K562 (cell line): ENCODE results near the gene UGT1A6. TPM values are rescaled to one million over a fixed set of nuclear protein-coding genes. Genes with fewer than 3 reads are reported as not detected.

Experiments
- ATAC-seq: fragments of 200-7000 bp; cut with Tn5 transposase; 3 replicates; pipeline ENCODE4 v1.9.1; 2020; ENCODE audit warnings: moderate library complexity
- BruUV-seq: library from RNA; stranded (reverse); fragments of 400-500 nt; replicated peaks from 2 replicates; lab custom pipeline; 2021; lab: Mats Ljungman, UMichigan
- CTCF ChIA-PET: fragments of 300-600 bp; formaldehyde crosslinking; extraction: SDS; loops from one replicate; lab custom pipeline; 2021; ENCODE audit warnings: low intra/inter-chr PET ratio; lab: Yijun Ruan, JAX
- POLR2A ChIA-PET: fragments of 300-600, 350-650 bp; sonication (Branson Sonifier 250); formaldehyde crosslinking; extraction: SDS; loops from one replicate; lab custom pipeline; 2021; ENCODE audit warnings: antibody characterized with exemption, inconsistent platforms; lab: Yijun Ruan, JAX
- DNase-seq, 4 experiments: peaks; one replicate each; pipeline versions ENCODE4 v3.0.0 to v3.0.0-alpha.2; 2011 to 2018; ENCODE audit warnings: low spot score in 3 of 4, mixed read lengths in 3 of 4; ENCODE audit errors: extremely low read depth in 1 of 4
- FAIRE-seq: peaks from 2 replicates; lab custom pipeline; 2011; peaks lifted over from hg19 to GRCh38; lab: Jason Lieb, UNC
- H2AFZ ChIP-seq: 2 replicates; pipeline ENCODE4 v1.6.0; 2011; ENCODE audit warnings: low read depth, low read length, control low read depth, inconsistent platforms
- H3K27ac ChIP-seq: fragments of 200-600 bp; 3 replicates; pipeline ENCODE4 v1.8.0; 2011; ENCODE audit warnings: low read depth, mild to moderate bottlenecking, control low read depth, inconsistent platforms, low read length, moderate library complexity, mixed read lengths; ENCODE audit errors: extremely low read depth
- H3K27me3 ChIP-seq, 2 experiments: fragments of 300-600 bp in 1 of 2; 2 replicates in 1 of 2; 3 replicates in 1 of 2; pipeline versions ENCODE4 v1.6.0 to v1.8.0; 2011; ENCODE audit warnings: inconsistent platforms in 2 of 2, low read length in 2 of 2, mild to moderate bottlenecking in 1 of 2, mixed read lengths in 1 of 2, moderate library complexity in 1 of 2; ENCODE audit not compliant: control insufficient read depth in 2 of 2, insufficient read depth in 2 of 2
- H3K36me3 ChIP-seq: fragments of 300-600 bp; 3 replicates; pipeline ENCODE4 v1.8.0; 2011; ENCODE audit warnings: mild to moderate bottlenecking, low read length, inconsistent platforms; ENCODE audit not compliant: control insufficient read depth, insufficient read depth
- H3K4me1 ChIP-seq, 2 experiments: fragments of 200-600 bp in 1 of 2; replicated peaks in 1 of 2; 2 replicates in 1 of 2; 3 replicates in 1 of 2; pipeline versions ENCODE4 v1.5.1 to v1.8.0; 2011; ENCODE audit warnings: inconsistent platforms in 2 of 2, low read length in 2 of 2, mild to moderate bottlenecking in 1 of 2, mixed read lengths in 1 of 2, moderate library complexity in 1 of 2; ENCODE audit not compliant: control insufficient read depth in 2 of 2, insufficient read depth in 2 of 2
- H3K4me2 ChIP-seq: 2 replicates; pipeline ENCODE4 v1.6.1; 2011; ENCODE audit warnings: low read length, control low read depth, inconsistent platforms, mixed read lengths; ENCODE audit not compliant: insufficient read depth
- H3K4me3 ChIP-seq: fragments of 200-600 bp; sonication (generic), shearing (Covaris generic); 2 replicates; pipeline ENCODE4 v1.5.1; 2016; ENCODE audit warnings: control low read depth, inconsistent platforms
- H3K79me2 ChIP-seq: fragments of 200-600 bp; 3 replicates; pipeline ENCODE4 v1.8.0; 2011; ENCODE audit warnings: low read length, inconsistent platforms; ENCODE audit not compliant: control insufficient read depth, insufficient read depth
- H3K9ac ChIP-seq, 2 experiments: 2 replicates each; pipeline versions ENCODE4 v1.6.0 to v1.6.1; 2011; ENCODE audit warnings: low read depth in 2 of 2, low read length in 2 of 2, control low read depth in 1 of 2, inconsistent platforms in 1 of 2, mild to moderate bottlenecking in 1 of 2, mixed read lengths in 1 of 2; ENCODE audit not compliant: insufficient read depth in 1 of 2
- H3K9me1 ChIP-seq: one replicate; pipeline ENCODE4 v1.6.0; 2011; ENCODE audit warnings: inconsistent platforms, mild to moderate bottlenecking, low read length, moderate library complexity; ENCODE audit not compliant: control insufficient read depth, insufficient read depth
- H3K9me3 ChIP-seq: replicated peaks from 2 replicates; pipeline ENCODE4 v1.5.1; 2011; ENCODE audit warnings: low read depth, low read length, inconsistent platforms; ENCODE audit not compliant: control insufficient read depth, insufficient read depth
- H4K20me1 ChIP-seq: replicated peaks from 2 replicates; pipeline ENCODE4 v1.6.1; 2011; ENCODE audit warnings: low read length, inconsistent platforms, mixed read lengths; ENCODE audit not compliant: control insufficient read depth, insufficient read depth
- BACH1 ChIP-seq: fragments of 200-800 bp; sonication (Bioruptor generic); IDR thresholded peaks from 2 replicates; pipeline ENCODE4 v1.6.1; 2016; ENCODE audit warnings: missing genetic modification characterization, missing compliant biosample characterization
- ELF1 ChIP-seq: fragments of 200-800 bp; sonication (Bioruptor generic); IDR thresholded peaks from 2 replicates; pipeline ENCODE4 v1.6.1; 2016; ENCODE audit warnings: missing genetic modification characterization, missing compliant biosample characterization
- HDGF ChIP-seq: fragments of 450-650 bp; IDR thresholded peaks from 2 replicates; pipeline ENCODE4 v1.6.1; 2016
- JUN ChIP-seq, 2 experiments: sonication (generic) in 1 of 2; formaldehyde crosslinking in 1 of 2; IDR thresholded peaks; 2 replicates each; pipeline versions ENCODE4 v1.6.1 to v1.8.0; 2012 to 2022; ENCODE audit warnings: borderline replicate concordance in 2 of 2, mild to moderate bottlenecking in 2 of 2, improper control_type of control experiment in 1 of 2, low read depth in 1 of 2, low read length in 1 of 2, missing genetic modification reagents in 1 of 2
- PHTF2 ChIP-seq: fragments of 250-450 bp; sonication (Bioruptor Pico); IDR thresholded peaks from 2 replicates; pipeline ENCODE4 v1.5.0; 2021; ENCODE audit warnings: mild to moderate bottlenecking
- POLR2A ChIP-seq: fragments of 450-650 bp; conservative IDR thresholded peaks from 2 replicates; pipeline ENCODE4 v1.6.1; 2016
- POLR2B ChIP-seq: fragments of 450-650 bp; IDR thresholded peaks from 2 replicates; pipeline ENCODE4 v1.6.1; 2018; ENCODE audit warnings: low read depth; ENCODE audit not compliant: partially characterized antibody
- POLR3A ChIP-seq: IDR thresholded peaks from 2 replicates; pipeline ENCODE4 v1.6.1; 2011; ENCODE audit warnings: borderline replicate concordance, mild to moderate bottlenecking, moderate library complexity; ENCODE audit not compliant: insufficient read length, insufficient read depth; ENCODE audit errors: extremely low read depth
- YBX1 ChIP-seq: fragments of 450-650 bp; IDR thresholded peaks from 2 replicates; pipeline ENCODE4 v1.7.1; 2016; ENCODE audit warnings: mild to moderate bottlenecking
- ZNF217 ChIP-seq: sonication (generic); formaldehyde crosslinking; IDR thresholded peaks from 2 replicates; pipeline ENCODE4 v1.8.0; 2022; ENCODE audit warnings: mild to moderate bottlenecking, missing genetic modification reagents
- ZNF561 ChIP-seq: fragments of 450-650 bp; formaldehyde crosslinking; conservative IDR thresholded peaks from 2 replicates; pipeline ENCODE4 v1.4.0; 2020; ENCODE audit warnings: mild to moderate bottlenecking, moderate library complexity
- ZNF583 ChIP-seq: fragments of 250-450 bp; sonication (Bioruptor Pico); IDR thresholded peaks from 2 replicates; pipeline ENCODE4 v1.4.0; 2020
- ZNF764 ChIP-seq: fragments of 250-450 bp; sonication (Bioruptor Pico); IDR thresholded peaks from 2 replicates; pipeline ENCODE4 v1.4.0; 2020; ENCODE audit warnings: low read depth, mild to moderate bottlenecking, moderate library complexity
- ZZZ3 ChIP-seq: fragments of 450-650 bp; IDR thresholded peaks from 2 replicates; pipeline ENCODE4 v1.6.1; 2016; ENCODE audit warnings: antibody characterized with exemption, mild to moderate bottlenecking, moderate library complexity
- WGBS: fragments of 100-300 bp; shearing (Covaris generic); methylation state at CpG from one replicate; pipeline ENCODE4 v1.1.6; 2016; ENCODE audit warnings: low coverage, mixed read lengths; ENCODE audit not compliant: insufficient coverage; ENCODE audit errors: missing lambda C conversion rate; 5-methylcytosine and 5-hydroxymethylcytosine counted together
- in situ Hi-C: fragments of 300-500 bp; cut with MboI; formaldehyde crosslinking; loops from 4 replicates; pipeline ENCODE4 v1.15.0; 2018; ENCODE audit warnings: inconsistent platforms, mixed read lengths
- intact Hi-C: fragments of 100-400 bp; cut with micrococcal nuclease; formaldehyde crosslinking; loops from 2 replicates; pipeline ENCODE4 v1.14.2; 2022
- polyA plus RNA-seq, 8 experiments: library from polyadenylated mRNA; depleted of rRNA in 4 of 8; stranded (reverse) in 5 of 8; unstranded in 3 of 8; fragments of >200 nt; fragmentation: Nextera tagmentation in 2 of 8; fragmentation: Illumina TruSeq in 1 of 8; extraction: Ambion mirVana in 2 of 8; extraction: Trizol in 1 of 8; gene quantifications; 2 replicates each; pipeline versions ENCODE4 v1.2.1 to v1.2.3, GENCODE V29; 2011 to 2014; ENCODE audit warnings: inconsistent platforms in 1 of 8, missing spikeins in 1 of 8
- total RNA-seq, 7 experiments: library from RNA; depleted of rRNA in 6 of 7; stranded (reverse); fragments of >200 nt in 6 of 7; fragmentation: Illumina TruSeq in 2 of 7; extraction: Trizol in 2 of 7; gene quantifications; 2 replicates each; pipeline versions ENCODE4 v1.2.1 to v1.2.3, GENCODE V29; 2011 to 2021; ENCODE audit warnings: low replicate concordance in 1 of 7
- TF ChIP-seq, protein P1 (sequence below): fragments of 250-450 bp; sonication (Bioruptor Pico); IDR thresholded peaks from 2 replicates; pipeline ENCODE4 v1.4.0; 2020; ENCODE audit warnings: mild to moderate bottlenecking, moderate library complexity, borderline replicate concordance
- TF ChIP-seq, protein P2 (sequence below): fragments of 450-650 bp; IDR thresholded peaks from 2 replicates; pipeline ENCODE4 v1.6.1; 2016; ENCODE audit warnings: antibody characterized with exemption
- TF ChIP-seq, protein P3 (sequence below): IDR thresholded peaks from 3 replicates; pipeline ENCODE4 v1.6.1; 2011; ENCODE audit warnings: borderline replicate concordance, mild to moderate bottlenecking, moderate library complexity; ENCODE audit not compliant: insufficient read length; ENCODE audit errors: extremely low read depth

The UGT1A6 gene
- total and polyA plus RNA-seq, 9 of the 15 experiments (the other 6 are each of a cell fraction or from before 2014, with no cell fraction given), result not detected

DNA sequence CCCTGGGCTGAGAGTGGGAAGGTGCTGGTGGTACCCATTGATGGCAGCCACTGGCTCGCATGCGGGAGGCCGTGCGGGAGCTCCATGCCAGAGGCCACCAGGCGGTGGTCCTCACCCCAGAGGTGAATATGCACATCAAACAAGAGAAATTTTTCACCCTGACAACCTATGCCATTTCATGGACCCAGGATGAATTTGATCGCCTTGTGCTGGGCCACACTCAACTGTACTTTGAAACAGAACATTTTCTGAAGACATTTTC is 54.5 kb downstream of the UGT1A6 start:
- FAIRE-seq (no peak), ATAC-seq (no peak), DNase-seq (no peak)
- Histone ChIP-seq H3K9me3 (no peaks in the 10 kb centered on the region), H3K27me3 (no peaks in the 10 kb centered on the region), H3K79me2 (no peaks in the 10 kb centered on the region), H3K4me1 (peaks cover 0 to 7% of the 10 kb centered on the region in 2 experiments; a peak in 2 of 5 replicates), H3K9ac (no peak overlapping the region), H3K9me1 (no peaks in the 10 kb centered on the region), H3K4me2 (no peak overlapping the region), H3K27ac (no peak overlapping the region), H2AFZ (no peak overlapping the region), H4K20me1 (no peaks in the 10 kb centered on the region), H3K36me3 (no peaks in the 10 kb centered on the region), H3K4me3 (no peak overlapping the region)
- CTCF ChIA-PET, result no interaction called here
- POLR2A ChIA-PET, result no interaction called here
- intact Hi-C loops, result no loop called here
- 3% methylated on average over 6 of the region's 6 CpGs for WGBS
- BruUV-seq, result no TSS peak
- in situ Hi-C loops, result no loop called here
- TF ChIP-seq POLR2B, result no peak
- TF ChIP-seq ZNF583 (CRISPR knock-in tag), result no peak
- no peak for TF ChIP-seq BACH1 (tag)
- TF ChIP-seq, protein P1, sequence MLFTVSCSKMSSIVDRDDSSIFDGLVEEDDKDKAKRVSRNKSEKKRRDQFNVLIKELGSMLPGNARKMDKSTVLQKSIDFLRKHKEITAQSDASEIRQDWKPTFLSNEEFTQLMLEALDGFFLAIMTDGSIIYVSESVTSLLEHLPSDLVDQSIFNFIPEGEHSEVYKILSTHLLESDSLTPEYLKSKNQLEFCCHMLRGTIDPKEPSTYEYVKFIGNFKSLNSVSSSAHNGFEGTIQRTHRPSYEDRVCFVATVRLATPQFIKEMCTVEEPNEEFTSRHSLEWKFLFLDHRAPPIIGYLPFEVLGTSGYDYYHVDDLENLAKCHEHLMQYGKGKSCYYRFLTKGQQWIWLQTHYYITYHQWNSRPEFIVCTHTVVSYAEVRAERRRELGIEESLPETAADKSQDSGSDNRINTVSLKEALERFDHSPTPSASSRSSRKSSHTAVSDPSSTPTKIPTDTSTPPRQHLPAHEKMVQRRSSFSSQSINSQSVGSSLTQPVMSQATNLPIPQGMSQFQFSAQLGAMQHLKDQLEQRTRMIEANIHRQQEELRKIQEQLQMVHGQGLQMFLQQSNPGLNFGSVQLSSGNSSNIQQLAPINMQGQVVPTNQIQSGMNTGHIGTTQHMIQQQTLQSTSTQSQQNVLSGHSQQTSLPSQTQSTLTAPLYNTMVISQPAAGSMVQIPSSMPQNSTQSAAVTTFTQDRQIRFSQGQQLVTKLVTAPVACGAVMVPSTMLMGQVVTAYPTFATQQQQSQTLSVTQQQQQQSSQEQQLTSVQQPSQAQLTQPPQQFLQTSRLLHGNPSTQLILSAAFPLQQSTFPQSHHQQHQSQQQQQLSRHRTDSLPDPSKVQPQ, result no peak
- TF ChIP-seq POLR3A, result no peak
- no peak for TF ChIP-seq JUN (IDR thresholded peaks at IDR 0.05; ENCODE audit: borderline replicate concordance, low read depth, low read length)
- no peak for TF ChIP-seq JUN (CRISPR knock-in tag; IDR thresholded peaks at IDR 0.05; ENCODE audit: borderline replicate concordance)
- TF ChIP-seq ELF1 (tag), result no peak
- TF ChIP-seq HDGF, result no peak
- TF ChIP-seq ZNF217, result no peak
- no peak for TF ChIP-seq ZNF764 (CRISPR knock-in tag)
- no peak for TF ChIP-seq ZNF561 (CRISPR knock-in tag)
- TF ChIP-seq YBX1, result no peak
- no peak for TF ChIP-seq POLR2A
- TF ChIP-seq, protein P2, sequence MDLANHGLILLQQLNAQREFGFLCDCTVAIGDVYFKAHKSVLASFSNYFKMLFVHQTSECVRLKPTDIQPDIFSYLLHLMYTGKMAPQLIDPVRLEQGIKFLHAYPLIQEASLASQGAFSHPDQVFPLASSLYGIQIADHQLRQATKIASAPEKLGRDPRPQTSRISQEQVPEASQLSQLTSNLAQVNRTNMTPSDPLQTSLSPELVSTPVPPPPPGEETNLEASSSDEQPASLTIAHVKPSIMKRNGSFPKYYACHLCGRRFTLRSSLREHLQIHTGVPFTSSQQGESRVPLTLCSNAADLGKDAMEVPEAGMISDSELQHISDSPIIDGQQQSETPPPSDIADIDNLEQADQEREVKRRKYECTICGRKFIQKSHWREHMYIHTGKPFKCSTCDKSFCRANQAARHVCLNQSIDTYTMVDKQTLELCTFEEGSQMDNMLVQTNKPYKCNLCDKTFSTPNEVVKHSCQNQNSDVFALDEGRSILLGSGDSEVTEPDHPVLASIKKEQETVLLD, result no peak
- TF ChIP-seq, protein P3, sequence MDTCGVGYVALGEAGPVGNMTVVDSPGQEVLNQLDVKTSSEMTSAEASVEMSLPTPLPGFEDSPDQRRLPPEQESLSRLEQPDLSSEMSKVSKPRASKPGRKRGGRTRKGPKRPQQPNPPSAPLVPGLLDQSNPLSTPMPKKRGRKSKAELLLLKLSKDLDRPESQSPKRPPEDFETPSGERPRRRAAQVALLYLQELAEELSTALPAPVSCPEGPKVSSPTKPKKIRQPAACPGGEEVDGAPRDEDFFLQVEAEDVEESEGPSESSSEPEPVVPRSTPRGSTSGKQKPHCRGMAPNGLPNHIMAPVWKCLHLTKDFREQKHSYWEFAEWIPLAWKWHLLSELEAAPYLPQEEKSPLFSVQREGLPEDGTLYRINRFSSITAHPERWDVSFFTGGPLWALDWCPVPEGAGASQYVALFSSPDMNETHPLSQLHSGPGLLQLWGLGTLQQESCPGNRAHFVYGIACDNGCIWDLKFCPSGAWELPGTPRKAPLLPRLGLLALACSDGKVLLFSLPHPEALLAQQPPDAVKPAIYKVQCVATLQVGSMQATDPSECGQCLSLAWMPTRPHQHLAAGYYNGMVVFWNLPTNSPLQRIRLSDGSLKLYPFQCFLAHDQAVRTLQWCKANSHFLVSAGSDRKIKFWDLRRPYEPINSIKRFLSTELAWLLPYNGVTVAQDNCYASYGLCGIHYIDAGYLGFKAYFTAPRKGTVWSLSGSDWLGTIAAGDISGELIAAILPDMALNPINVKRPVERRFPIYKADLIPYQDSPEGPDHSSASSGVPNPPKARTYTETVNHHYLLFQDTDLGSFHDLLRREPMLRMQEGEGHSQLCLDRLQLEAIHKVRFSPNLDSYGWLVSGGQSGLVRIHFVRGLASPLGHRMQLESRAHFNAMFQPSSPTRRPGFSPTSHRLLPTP, result no peak
- no peak for TF ChIP-seq PHTF2
- TF ChIP-seq ZZZ3, result no peak
